ENCODE data around the gene PRM2.

Gene PRM2, protein sequence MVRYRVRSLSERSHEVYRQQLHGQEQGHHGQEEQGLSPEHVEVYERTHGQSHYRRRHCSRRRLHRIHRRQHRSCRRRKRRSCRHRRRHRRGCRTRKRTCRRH

DNA sequence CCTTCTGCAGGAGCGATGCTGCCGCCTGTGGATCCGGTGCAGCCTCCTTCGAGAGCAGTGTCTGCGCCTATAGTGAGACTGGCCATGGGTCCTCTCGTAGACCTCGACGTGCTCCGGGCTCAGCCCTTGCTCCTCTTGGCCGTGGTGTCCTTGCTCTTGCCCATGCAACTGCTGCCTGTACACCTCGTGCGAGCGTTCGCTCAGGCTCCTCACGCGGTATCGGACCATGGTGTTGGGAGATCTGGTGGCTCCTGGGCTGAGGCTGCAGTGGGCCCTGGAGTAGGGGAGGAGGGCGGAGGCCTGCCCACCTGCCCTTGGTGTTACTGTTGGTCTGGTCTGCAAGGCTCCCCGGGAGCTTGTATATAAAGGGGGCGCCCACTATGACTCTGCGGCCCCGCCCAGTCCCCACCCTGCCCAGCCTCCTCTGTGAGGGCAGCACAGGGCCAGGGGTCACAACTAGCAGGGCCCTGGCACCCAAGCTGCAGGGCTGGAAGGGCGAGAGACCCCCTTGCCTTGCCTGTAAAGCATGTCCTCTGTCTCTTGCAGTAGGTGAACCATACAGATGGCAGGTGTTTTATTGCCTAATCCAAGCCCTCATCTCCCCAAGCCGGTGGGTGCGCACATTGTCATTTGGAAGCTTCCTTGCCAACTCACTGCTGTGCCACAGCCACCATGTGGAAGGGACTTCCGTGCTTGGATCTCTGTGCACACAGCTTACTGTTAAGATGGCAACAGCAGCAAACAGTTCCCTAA lies at the start of gene PRM2:
TSS of gene PRM2 (minus strand) at position 338 of the 753 bp plus-strand sequence. CDS start at position 228, 110 bp downstream.
- DNase-seq (ENCODE audit: low spot score) = no peak

DNA sequence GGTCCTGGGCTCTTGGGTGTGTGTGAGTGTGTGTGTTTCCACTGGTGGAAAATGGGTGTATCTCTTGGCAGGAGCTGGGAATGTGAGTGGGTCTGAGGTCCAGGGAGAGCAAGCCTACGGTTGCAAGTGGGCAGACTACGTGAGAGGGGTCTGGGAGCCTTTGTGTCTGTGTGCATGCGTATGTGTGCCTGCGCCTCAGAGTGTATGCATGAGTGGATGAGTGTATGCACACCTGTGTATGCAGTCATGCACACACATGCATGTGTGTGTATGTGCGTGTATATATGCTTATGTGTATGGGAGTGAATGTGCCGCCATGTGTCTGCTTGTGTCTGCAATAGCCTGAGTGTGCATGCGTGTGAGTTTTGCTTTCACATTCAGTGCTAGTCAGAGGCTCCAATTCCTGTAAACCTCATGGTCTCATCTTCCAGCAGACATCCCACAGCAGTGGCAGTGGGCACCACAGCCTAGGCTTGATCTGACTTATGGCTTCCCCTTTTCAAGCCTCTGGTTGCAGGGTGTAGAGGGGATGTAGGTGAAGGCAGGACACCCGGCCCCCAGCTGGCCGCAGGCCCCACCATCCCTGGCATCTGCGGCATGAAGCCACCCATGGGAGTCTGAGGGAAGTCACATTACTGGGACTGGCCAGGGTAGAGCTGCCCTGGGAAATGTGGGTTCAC lies 49.3 kb upstream of the PRM2 start:
- DNase-seq (ENCODE audit: low spot score) = no peak

DNA sequence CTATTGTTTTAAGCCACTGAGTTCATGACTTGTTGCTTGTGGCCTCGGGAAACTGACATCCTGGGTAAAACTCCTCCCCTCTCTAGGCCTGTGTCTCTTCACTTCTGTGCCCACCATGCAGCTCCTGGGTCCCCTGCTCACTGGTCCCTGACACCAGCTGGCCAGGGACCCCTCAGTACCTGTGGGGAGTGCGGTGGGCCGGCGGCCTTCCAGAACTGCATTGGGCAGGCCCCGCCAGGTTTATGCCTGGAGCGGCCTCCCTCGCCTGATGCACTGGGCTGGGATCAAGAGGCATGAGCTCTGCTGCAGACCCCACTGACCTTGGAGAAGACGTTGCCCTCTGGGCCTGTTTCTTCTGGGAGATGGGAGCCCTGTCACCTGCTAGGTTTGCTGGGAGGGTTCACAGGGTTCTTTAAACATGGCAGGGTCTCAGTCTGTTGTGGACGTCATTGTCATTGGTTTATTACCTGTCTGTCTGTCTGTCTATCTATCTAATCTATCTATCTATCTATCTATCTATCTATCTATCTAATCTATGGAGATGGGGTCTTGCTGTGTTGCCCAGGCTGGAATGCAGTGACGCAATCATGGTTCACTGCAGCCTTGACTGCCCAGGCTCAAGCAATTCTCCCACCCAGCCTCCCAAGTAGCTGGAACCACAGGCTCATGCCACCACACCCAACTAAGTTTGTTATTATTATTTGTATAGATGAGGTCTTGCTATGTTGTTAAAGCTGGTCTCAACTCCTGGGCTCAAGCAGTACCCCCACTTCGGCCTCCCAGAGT lies 47.5 kb upstream of the PRM2 start:
- DNase-seq (ENCODE audit: low spot score) = no peak

DNA sequence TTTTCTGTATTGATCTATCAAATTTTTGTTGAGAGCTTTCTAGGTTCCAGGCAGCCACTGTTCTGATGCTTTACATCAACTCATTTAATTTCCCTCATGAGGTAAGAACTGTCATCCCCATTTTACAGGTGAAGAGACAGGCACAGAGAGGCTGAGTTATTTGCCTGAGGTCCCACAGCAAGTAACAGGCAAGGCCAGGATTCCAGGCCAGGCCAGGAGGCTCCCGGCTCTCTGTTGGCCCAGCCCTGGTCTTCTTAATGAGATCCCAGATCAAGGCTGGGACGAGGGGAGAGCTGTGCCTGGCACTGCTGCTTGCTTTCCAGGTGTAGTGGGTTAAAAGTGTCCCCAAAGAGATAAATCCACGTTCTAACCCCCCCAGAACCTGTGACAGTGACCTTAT lies 46.5 kb upstream of the PRM2 start:
- no peak for DNase-seq (ENCODE audit: low spot score)

DNA sequence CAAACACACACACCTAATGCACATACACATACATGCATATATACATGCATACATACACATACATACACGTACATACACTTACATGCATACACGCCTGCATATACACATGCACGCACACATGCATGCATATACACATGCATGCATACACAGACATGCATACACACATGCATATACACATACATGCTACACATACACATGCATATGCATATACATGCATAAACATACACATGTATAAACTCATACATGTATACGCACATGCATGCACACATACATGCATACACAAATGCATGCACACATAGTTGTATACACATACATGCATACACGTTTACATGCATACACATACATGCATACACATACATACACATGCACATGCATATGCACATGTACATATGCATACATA lies 45.4 kb upstream of the PRM2 start:
- DNase-seq (ENCODE audit: low spot score) = no peak

DNA sequence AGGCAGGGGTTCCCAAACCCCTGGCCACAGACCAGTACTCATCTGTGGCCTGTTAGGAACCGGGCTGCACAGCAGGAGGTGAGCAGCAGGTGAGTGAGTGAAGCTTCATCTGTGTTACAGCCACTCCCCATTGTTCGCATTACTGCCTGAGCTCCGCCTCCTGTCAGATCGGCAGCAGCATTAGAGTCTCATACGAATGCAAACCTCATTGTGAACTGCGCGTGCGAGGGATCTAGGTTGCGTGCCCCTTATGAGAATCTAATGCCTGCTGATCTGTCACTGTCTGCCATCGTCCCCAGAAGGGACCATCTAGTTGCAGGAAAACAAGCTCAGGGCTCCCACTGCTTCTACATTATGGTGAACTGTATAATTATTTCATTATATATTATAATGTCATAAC lies 43.9 kb upstream of the PRM2 start:
- no peak for DNase-seq (ENCODE audit: low spot score)

DNA sequence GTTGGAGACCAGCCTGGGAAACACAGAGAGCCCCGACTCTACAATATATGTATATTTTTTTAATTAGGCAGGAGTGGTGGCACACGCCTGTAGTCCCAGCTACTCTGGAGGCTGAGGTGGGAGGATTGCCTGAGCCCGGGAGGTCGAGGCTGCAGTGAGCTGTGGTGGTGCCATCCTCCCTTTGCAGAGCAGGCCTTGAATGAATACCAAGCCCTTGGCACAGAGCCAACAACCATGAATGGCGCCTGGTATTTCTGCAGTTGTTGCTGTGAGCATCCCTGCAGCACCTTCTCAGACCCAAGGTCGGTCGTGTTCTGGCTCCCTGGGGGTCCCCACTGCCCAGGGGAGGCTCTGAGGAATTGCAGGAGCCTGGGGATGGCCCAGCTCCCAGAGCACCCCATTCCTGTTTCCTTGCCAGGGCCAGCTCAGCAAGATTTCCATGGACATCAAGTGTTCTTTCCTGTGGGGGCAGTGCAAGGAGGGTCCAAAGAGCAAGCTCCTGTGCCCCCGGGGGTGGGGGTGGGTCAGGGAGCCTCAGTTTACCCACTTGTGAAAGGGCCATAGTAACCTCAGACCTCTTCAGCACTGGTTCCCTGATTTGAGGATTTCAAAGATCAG lies 43.4 kb upstream of the PRM2 start:
- DNase-seq (ENCODE audit: low spot score) = no peak

DNA sequence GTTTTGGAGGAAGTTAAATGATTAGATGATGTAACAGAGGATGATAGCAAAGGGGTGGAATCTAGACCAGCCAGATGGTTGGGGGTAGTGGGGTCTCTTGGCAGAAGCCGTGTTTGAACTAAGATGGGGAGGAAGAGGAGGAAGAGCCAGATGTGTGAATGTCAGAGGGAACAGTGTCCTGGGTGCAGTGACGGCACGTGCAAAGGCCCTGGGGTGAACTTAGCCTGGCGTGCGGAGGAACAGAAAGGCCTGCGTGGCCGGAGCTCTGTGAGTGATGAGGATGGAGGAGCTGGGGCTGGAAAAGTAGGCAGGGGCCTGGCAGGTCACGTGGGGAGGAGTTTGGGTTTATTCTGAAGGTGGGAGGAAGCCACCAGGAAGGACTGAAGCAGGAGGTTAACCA lies 42.5 kb upstream of the PRM2 start:
- no peak for DNase-seq (ENCODE audit: low spot score)

DNA sequence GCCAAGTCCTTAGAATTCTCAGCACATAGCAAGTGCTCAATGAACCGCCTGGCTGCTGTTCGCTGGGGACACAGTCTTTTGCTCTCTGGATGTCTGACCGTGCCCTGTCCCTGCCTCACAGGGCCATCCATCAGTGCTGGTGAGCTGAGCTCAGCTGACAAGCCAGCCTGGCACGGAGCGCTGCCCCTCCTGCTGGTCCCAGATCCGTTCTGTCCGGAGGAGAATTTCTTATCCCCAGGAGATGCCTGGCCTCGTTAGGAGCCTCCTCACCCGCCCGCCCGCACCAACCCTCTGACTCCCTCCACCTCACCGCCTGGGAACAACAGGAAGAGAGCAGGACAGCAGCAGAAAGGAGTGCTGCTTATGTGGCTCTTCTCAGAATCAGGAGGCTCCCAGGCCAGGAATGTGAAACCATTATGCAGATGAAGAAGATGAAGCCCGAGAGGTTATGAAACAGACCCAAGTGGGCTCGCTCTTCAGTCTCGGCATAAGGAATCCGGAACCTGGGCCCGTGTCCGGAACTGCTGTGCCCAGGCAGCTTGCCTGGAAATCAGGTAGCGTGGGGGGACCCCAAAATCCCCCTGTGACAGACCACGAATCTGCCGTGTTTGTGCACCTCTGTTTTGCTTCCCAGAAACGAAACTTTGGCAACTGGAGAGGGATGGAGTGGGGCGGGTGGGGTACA lies 40.2 kb upstream of the PRM2 start:
- no peak for DNase-seq (ENCODE audit: low spot score)

DNA sequence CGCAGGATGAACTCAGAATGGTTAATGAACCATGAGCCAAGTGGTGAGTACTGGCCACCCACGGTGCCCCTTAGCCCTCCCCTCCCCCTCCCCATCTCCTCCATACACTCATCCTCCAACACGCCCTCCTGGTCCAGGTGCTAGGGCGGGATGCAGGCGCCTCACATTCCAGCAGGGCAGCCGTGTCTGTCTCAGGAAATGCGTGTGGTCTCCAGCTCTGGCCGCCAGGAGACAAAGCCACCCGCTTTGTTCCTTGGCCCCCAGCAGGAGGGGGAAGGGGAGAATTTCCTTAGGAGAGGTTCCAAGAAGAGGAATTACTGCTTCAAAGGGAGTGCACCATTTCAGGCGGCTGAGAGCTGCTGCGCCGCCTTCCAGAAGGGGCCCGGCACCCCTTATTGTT lies 39.2 kb upstream of the PRM2 start:
- DNase-seq (ENCODE audit: low spot score) = peak; percentile 60

DNA sequence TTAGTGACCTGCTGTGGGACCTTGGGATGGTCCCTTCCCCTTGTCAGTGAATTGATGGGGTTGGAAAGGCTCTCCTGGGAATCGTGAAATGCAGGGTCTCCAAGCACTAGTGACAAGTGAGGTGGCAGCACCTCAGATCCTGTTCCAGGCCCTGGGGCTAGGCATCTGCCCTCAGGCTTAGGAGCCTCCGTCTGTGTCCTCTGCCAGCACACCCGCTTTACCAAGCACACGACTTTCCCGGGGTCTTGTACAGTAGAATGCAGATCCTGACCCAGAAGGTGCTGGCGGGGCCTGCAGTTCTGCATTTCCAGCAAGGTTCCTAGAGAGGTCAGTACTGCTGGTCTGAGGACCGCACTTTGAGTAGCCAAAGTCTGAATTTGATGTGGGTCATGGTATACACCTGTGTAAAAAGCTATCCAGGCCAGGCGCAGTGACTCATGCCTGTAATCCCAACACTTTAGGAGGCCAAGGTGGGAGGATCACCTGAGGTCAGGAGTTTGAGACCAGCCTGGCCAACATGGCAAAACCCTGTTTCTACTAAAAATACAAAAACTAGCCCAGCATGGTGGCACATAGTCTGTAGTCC lies 38.1 kb upstream of the PRM2 start:
- no peak for DNase-seq (ENCODE audit: low spot score)

DNA sequence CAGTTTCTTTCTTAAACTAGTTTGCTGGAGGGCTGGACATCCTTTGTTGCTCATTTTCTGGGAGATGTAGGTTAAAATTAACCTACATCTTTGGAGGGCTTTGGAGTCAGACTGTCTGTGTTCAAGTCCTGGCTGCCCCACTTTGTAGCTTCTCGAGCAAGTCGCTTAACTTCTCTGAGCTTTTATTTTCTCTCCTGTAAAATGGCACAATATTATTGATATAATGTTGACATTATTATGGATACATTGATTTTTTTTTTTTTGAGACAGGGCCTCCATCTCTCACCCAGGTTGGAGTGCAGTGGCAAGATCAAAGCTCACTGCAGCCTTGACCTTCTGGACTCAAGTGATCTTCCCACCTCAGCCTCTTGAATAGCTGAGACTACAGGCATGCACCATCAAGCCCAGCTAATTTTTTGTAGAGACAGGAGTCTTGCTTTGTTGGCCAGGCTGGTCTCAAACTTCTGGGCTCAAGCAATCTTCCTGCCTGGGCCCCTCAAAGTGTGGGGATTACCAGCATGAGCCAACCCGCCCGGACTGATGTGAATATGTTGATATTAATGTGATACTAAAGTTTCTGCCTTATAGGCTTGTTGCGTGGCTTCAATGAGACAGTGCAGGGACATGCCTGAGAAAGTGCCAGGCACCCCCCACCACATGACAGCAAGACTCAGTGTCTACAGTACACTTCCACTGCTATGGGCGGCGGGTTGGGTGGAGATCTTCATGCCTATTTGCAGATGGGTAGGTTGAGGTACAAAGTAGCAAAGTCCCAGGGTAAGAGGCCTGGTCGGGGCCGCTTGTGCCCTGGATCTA lies 37.4 kb upstream of the PRM2 start:
- DNase-seq (ENCODE audit: low spot score) = no peak

DNA sequence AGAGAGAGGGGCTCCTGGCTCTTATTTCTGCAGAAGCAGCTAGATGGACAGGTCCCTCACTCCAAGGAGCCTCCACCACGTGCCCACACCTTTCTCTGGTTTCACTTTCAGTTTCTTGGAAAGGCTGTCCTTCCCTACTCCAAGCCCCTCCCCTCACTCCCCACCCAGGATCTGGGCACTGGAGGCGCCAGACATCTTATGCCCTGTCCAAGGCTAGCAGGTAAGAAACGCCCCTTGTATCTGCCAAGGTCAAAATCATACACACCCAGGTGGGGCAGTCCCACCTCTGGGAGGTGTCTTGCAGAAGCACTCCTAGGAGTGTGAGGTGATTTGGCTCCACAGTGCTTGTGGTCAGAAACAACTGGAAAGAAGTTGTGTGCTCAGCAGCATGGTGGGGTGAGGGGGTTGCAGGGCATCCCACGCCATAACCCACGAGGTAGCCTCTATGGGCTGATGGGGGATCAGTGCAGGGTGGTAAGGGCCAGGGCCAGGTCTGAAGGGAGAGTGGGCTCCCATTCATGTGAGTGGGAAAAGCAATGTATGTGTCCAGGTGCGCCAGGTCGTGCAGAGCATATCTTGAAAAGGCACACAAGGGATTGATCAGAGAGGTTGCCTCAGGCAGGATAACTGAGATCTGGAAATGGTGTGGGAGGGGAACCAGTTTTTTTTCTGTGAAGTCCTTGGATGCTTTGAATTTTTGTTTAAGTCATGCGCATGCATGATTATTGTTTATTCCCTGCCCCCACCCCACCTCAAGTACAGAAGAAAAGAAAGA lies 36.6 kb upstream of the PRM2 start:
- DNase-seq (ENCODE audit: low spot score) = no peak

DNA sequence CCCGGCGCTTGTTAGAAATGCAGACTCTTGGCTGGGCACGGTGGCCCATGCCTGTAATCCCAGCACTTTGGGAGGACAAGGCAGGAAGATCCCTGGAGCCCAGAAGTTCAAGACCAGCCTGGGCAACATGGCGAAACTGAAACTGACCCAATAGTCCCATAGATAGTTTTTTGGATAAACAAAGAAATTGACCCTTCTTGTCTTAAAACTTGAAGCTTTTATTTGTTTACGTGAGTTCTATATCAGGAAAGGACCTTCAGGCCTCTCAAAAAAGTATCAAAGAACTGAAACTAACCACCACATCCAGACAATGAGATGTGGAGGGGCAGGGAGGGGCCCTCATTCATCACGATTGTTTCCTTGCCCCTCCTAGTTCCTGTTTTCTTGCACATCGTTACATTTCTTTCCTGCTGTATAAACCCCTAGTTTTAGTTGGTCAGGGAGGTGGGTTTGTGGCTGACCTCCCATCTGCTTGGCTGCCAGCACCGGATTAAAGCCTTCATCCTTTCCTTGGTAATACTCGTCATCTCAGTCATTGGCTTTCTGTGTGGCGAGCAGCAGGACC lies 34.8 kb upstream of the PRM2 start:
- DNase-seq (ENCODE audit: low spot score) = peak; percentile 20

DNA sequence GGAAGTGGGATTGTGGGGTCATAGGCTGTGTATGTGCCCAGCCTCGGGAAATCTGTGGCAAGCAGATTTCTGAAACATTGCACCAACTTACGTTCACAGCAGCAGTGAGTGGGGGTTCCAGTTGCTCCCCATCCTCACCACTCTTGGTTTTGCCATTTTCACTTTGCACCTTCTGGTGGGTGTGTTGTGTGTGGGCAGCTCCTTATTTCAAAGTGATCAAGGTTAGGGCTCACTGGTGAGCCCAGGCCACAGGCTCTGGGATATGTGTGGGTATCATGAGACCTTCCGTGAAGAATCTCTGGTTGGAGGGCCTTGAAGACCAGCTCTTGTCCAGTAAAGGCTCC lies 34.3 kb upstream of the PRM2 start:
- DNase-seq (ENCODE audit: low spot score) = no peak

DNA sequence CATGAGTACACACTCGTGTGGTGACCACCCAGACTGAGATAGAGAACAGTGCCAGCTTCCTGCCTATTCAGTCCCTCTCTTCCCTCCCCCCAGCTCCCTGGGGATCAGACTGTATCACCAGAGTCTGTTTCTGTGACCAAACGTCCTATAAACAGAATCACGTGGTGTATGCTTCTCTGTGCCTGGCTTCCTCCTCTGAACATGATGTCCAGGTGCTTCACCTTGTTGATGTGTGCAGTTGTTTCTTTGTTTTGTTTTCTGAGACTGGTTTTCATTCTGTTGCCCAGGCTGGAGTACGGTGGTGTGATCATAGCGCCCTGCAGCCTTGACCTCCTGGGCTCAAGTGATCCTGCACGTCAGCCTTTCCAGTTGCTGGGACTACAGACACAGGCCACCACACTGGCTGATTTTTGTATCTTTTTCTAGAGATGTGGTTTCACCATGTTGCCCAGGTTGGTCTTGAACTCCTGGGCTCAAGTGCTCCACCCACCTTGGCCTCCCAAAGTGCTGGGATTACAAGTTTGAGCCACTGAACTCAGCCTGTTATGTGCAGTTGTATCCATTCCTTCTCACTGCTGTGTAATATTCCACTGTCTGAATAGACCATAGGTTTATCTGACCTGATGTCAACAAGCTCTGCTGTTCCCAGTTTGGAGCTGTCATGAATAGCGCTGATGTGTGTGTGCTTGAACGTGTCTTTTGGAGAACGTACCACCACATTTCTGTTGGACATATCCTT lies 33.8 kb upstream of the PRM2 start:
- no peak for DNase-seq (ENCODE audit: low spot score)

DNA sequence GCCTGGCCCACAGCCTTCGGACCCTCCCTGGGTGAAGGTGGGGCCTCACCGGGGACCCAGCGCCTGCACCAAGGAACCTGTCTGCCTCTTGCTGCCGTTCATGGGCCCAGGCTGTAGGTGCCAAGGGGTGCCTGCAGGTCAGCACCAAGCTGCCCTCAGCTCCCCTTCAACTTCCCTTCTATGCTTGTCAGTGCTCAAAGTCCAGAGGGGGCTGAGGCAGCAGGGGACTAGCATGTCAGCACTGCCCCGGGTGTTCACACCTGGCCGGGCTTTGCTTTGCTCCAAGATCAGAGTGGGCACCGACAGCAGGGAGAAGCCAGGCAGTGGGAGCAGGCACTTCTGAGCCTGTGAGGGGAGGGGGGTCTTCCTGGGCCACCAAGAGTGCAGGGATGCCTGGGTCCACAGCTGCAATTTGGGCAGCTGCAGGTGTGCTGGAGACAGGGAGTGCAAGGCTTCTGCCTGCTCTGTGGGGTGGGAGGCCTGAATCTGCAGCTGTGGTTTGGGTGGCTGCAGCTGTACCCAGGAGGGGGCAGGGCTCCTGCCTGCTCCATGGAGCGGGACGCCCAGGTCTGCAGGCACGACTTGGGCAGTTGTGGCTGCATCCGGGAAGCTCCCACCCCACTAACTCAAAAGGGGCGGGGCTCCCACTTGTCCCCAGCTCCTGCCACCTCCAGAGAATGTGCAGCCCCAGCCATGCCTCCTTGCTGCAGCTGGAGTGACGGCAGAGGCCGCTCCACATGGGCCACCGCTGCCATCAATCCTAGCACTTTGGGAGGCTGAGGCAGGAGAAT lies 32.4 kb upstream of the PRM2 start:
- DNase-seq (ENCODE audit: low spot score) = no peak

Data from kidney capillary endothelial cell (primary cell).